HG03139 (cell line): ENCODE measurements around the gene ZFAND3.

Experiments used
- ATAC-seq: cut with Tn5 transposase; IDR thresholded peaks from one replicate; pipeline ENCODE4 v1.9.1; 2021; ENCODE audit not compliant: unreplicated experiment

ZFAND3 gene

GRCh38 chr6:38193481-38194281 lies 374.2 kb downstream of the ZFAND3 start:
- no peak for ATAC-seq

GRCh38 chr6:38194282-38194572 lies 374.7 kb downstream of the ZFAND3 start:
- ATAC-seq: no peak

- no peak for ATAC-seq
These were observed 375.1 kb downstream of the ZFAND3 start for GRCh38 chr6:38194589-38194988.

GRCh38 chr6:38195113-38195635 lies 375.6 kb downstream of the ZFAND3 start:
- ATAC-seq: no peak

- no peak for ATAC-seq
These were observed 378.7 kb downstream of the ZFAND3 start for GRCh38 chr6:38198219-38198618.
